ENCODE measurements around the gene DENND1A. TPM values are rescaled to one million over a fixed set of nuclear protein-coding genes. Genes with fewer than 3 reads are reported as not detected.

Gene DENND1A
- polyA plus RNA-seq, 2 of the 4 experiments (the other 2 are of a cell fraction), result 15.1 to 21.9 TPM

DNA sequence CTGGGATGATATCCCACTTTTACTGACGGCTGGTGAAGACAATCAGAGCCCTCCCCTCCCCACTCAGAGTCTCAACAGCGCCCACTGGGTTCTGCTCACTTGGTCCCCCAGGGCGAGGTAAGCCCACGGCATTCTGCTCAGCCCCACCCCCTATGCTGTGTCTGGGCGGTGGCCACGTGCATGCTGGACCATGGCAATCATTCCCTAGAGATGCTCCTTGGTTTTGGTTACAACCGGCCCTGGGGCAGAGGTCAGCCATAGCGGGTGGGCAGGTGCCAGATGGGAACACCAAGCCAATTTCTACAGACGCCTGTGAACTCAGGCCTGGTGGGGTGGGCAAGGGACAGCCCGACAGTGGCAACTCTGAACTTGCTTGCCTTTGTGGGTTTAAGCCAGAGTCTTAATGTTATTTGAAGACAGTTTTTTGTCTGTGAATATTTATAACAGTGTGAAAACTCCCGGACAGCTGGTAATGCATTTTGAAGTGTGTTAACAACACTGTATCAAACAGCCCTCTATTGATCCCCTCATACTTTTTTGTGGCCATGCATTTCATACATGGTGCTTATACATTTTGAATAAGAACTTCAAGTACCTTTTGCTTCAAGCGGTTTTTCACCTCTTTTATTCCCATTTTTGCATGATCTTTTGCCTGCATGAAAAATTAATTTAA is 479.7 kb downstream of the DENND1A start:
- DNase-seq (ENCODE audit: low read depth in 1 of 2, low spot score in 1 of 2), result no peak
- Histone ChIP-seq H3K4me2 (no peak overlapping the region), H3K4me1 (no peaks in the 10 kb centered on the region), H3K4me3 (no peak overlapping the region), H3K27ac (no peak overlapping the region), H3K9me3 (no peaks in the 10 kb centered on the region)
- POLR2A ChIA-PET, result no interaction called here
- no peak for FAIRE-seq
- 80% methylated on average over 12 of the region's 12 CpGs for WGBS (ENCODE audit: missing lambda C conversion rate)
- CTCF ChIA-PET, result no interaction called here
- no peak for ATAC-seq
- no peak for TF ChIP-seq ZFP36 (IDR thresholded peaks at IDR 0.05; ENCODE audit: borderline replicate concordance, partially characterized antibody)
- TF ChIP-seq RFX5 (IDR thresholded peaks at IDR 0.05), result no peak
- TF ChIP-seq EP300 (IDR thresholded peaks at IDR 0.05), result no peak

DNA sequence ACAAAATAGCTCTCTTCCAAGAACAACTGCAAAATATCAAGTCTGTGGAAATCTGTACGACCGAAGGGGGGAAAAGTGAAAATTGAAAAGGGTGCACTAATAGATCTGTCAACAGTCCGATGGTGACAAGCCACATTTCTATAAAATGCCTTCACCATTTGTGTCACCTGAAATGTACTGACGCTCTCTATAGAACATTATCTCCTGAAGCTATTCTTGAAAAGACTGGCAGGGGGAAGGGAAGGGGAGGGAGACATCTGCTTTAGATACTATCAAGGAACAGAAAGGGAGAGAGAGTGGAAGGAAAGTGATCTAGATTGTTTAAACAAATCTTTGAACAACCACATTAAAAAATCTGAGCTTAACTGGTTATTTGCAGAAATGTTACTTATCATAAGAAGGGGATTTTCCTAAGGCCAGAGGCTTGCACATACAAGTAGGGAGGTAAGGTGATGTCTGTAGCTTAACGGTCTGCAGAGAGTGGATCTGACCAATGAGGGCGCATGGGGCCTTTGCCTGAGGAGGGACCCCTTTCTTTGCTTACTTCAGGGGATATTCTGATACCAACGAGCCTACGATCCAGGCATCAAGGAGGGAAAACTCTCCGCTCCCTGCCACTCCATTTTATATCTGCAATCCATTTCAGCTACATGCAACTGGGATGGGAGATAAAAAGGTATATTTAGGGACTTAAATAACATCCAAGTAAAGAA is 481.8 kb downstream of the DENND1A start:
- H3K4me1 ChIP-seq, result no peaks in the 10 kb centered on the region
- DNase-seq (ENCODE audit: low read depth in 1 of 2, low spot score in 1 of 2) (no peak), FAIRE-seq (no peak), ATAC-seq (no peak)
- POLR2A ChIA-PET, result no interaction called here
- no peak overlapping the region for H3K27ac ChIP-seq
- TF ChIP-seq ZC3H11A (IDR thresholded peaks at IDR 0.05) (no peak), ZSCAN20 (CRISPR knock-in tag; IDR thresholded peaks at IDR 0.05) (no peak), NFE2L2 (conservative IDR thresholded peaks at IDR 0.05; ENCODE audit: low read length) (no peak), KDM1A (IDR thresholded peaks at IDR 0.05; ENCODE audit: low read depth) (no peak), TP53 (CRISPR knock-in tag; IDR thresholded peaks at IDR 0.05) (no peak), RCOR1 (IDR thresholded peaks at IDR 0.05; ENCODE audit: low read depth, low read length) (no peak), CBX2 (IDR thresholded peaks at IDR 0.05; ENCODE audit: borderline replicate concordance, low read depth) (no peak), EHMT2 (IDR thresholded peaks at IDR 0.05; ENCODE audit: low read depth) (no peak), FOXS1 (CRISPR knock-in tag; IDR thresholded peaks at IDR 0.05) (no peak), FOSL2 (IDR thresholded peaks at IDR 0.05) (no peak), FOSL2 (CRISPR knock-in tag; IDR thresholded peaks at IDR 0.05) (no peak), CBX8 (IDR thresholded peaks at IDR 0.05) (no peak), MAFK (IDR thresholded peaks at IDR 0.05; ENCODE audit: partially characterized antibody) (no peak), RFX5 (IDR thresholded peaks at IDR 0.05) (no peak), JUN (IDR thresholded peaks at IDR 0.05) (no peak), CHD4 (IDR thresholded peaks at IDR 0.05; ENCODE audit: borderline replicate concordance) (no peak), RARB (CRISPR knock-in tag; IDR thresholded peaks at IDR 0.05) (no peak)
- TF ChIP-seq, protein P1, sequence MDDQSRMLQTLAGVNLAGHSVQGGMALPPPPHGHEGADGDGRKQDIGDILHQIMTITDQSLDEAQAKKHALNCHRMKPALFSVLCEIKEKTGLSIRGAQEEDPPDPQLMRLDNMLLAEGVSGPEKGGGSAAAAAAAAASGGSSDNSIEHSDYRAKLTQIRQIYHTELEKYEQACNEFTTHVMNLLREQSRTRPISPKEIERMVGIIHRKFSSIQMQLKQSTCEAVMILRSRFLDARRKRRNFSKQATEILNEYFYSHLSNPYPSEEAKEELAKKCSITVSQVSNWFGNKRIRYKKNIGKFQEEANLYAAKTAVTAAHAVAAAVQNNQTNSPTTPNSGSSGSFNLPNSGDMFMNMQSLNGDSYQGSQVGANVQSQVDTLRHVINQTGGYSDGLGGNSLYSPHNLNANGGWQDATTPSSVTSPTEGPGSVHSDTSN (IDR thresholded peaks at IDR 0.05), result no peak
- TF ChIP-seq, protein P2, sequence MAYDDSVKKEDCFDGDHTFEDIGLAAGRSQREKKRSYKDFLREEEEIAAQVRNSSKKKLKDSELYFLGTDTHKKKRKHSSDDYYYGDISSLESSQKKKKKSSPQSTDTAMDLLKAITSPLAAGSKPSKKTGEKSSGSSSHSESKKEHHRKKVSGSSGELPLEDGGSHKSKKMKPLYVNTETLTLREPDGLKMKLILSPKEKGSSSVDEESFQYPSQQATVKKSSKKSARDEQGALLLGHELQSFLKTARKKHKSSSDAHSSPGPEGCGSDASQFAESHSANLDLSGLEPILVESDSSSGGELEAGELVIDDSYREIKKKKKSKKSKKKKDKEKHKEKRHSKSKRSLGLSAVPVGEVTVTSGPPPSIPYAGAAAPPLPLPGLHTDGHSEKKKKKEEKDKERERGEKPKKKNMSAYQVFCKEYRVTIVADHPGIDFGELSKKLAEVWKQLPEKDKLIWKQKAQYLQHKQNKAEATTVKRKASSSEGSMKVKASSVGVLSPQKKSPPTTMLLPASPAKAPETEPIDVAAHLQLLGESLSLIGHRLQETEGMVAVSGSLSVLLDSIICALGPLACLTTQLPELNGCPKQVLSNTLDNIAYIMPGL (CRISPR knock-in tag; IDR thresholded peaks at IDR 0.05; ENCODE audit: borderline replicate concordance), result no peak
- TF ChIP-seq, protein P3, sequence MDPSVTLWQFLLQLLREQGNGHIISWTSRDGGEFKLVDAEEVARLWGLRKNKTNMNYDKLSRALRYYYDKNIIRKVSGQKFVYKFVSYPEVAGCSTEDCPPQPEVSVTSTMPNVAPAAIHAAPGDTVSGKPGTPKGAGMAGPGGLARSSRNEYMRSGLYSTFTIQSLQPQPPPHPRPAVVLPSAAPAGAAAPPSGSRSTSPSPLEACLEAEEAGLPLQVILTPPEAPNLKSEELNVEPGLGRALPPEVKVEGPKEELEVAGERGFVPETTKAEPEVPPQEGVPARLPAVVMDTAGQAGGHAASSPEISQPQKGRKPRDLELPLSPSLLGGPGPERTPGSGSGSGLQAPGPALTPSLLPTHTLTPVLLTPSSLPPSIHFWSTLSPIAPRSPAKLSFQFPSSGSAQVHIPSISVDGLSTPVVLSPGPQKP (IDR thresholded peaks at IDR 0.05; ENCODE audit: low read depth, low read length), result no peak
- CTCF ChIA-PET, result interaction anchor here (1.1 to 1.4 kb wide), 5 partner anchors 9 to 99 kb away, joined by 3 to 4 read pairs (median 3); no protein-coding TSS in a partner anchor
- no peaks in the 10 kb centered on the region for H3K9me3 ChIP-seq
- H3K4me3 ChIP-seq, result no peak overlapping the region
- H3K4me2 ChIP-seq, result no peak overlapping the region
- WGBS (ENCODE audit: missing lambda C conversion rate), result 92% methylated on average over 9 of the region's 9 CpGs
